Mucosa of rectum (tissue), 2 donors: ENCODE data around the gene CENPVL1.

Source experiments
- H3K27ac ChIP-seq, 2 donors: one replicate each; pipeline ENCODE4 v1.7.0; 2013; ENCODE audit warnings: inconsistent platforms in 2 of 2, low read depth in 2 of 2, low read length in 2 of 2
- H3K27me3 ChIP-seq, 2 donors: one replicate each; pipeline ENCODE4 v1.7.0; 2013; ENCODE audit warnings: low read length in 2 of 2; ENCODE audit not compliant: control insufficient read depth in 2 of 2, insufficient read depth in 2 of 2
- H3K36me3 ChIP-seq, 2 donors: one replicate each; pipeline ENCODE4 v1.7.0; 2013; ENCODE audit warnings: low read length in 2 of 2; ENCODE audit not compliant: control insufficient read depth in 2 of 2, insufficient read depth in 2 of 2
- H3K4me1 ChIP-seq, 2 donors: one replicate each; pipeline ENCODE4 v1.7.0; 2013; ENCODE audit warnings: low read length in 2 of 2, mild to moderate bottlenecking in 1 of 2; ENCODE audit not compliant: control insufficient read depth in 2 of 2, insufficient read depth in 2 of 2
- H3K4me3 ChIP-seq, 2 donors: one replicate each; pipeline ENCODE4 v1.7.0; 2013; ENCODE audit warnings: low read length in 2 of 2
- H3K9ac ChIP-seq, 2 donors: one replicate each; pipeline ENCODE4 v1.7.0; 2013; ENCODE audit warnings: low read length in 2 of 2, low read depth in 1 of 2, mild to moderate bottlenecking in 1 of 2
- H3K9me3 ChIP-seq, 2 donors: one replicate each; pipeline ENCODE4 v1.7.0; 2013; ENCODE audit warnings: low read length in 2 of 2; ENCODE audit not compliant: control insufficient read depth in 2 of 2
- donor health status: healthy.
- donor health status: Normal muscosa, but diverticular disease.

The CENPVL1 gene

GRCh38 chrX:51737091-51737490, 26.8 kb downstream of the CENPVL1 start:
- Histone ChIP-seq H3K4me1 (no peaks in the 10 kb centered on the region), H3K27me3 (peaks cover 7 to 22% of the 10 kb centered on the region in 2 donors), H3K9me3 (no peaks in the 10 kb centered on the region), H3K36me3 (no peaks in the 10 kb centered on the region), H3K27ac (no peak overlapping the region), H3K9ac (no peak overlapping the region), H3K4me3 (no peak overlapping the region)

- H3K9ac ChIP-seq, result no peak overlapping the region
- H3K4me3 ChIP-seq, result peak overlapping the region; percentile 76 to 80
- peaks cover 0 to 2% of the 10 kb centered on the region in 2 donors for H3K4me1 ChIP-seq
- H3K27me3 ChIP-seq, result peaks cover 0 to 9% of the 10 kb centered on the region in 2 donors
- no peaks in the 10 kb centered on the region for H3K9me3 ChIP-seq
- no peak overlapping the region for H3K27ac ChIP-seq
- H3K36me3 ChIP-seq, result no peaks in the 10 kb centered on the region
Measured at GRCh38 chrX:51742586-51742985, 32.3 kb downstream of the CENPVL1 start.

- no peaks in the 10 kb centered on the region for H3K36me3 ChIP-seq
- peaks cover 0 to 2% of the 10 kb centered on the region in 2 donors for H3K4me1 ChIP-seq
- peak within 1 kb of the TSS; percentile 35 to 47 for H3K27ac ChIP-seq
- peak within 1 kb of the TSS; percentile 76 to 80 for H3K4me3 ChIP-seq
- H3K9me3 ChIP-seq, result no peaks in the 10 kb centered on the region
- peaks cover 0 to 9% of the 10 kb centered on the region in 2 donors for H3K27me3 ChIP-seq
- H3K9ac ChIP-seq, result peak within 1 kb of the TSS; percentile 44 to 69
Measured at GRCh38 chrX:51743179-51743957, 33.1 kb downstream of the CENPVL1 start, which contains the start of gene GSPT2. Gene GSPT2, plus strand, starts transcription at chrX:51743442. Its CDS starts 185 bp downstream, at chrX:51743627.

- Histone ChIP-seq H3K36me3 (no peaks in the 10 kb centered on the region), H3K4me3 (no peak overlapping the region), H3K9me3 (no peaks in the 10 kb centered on the region), H3K27ac (no peak overlapping the region), H3K4me1 (peaks cover 0 to 2% of the 10 kb centered on the region in 2 donors), H3K9ac (no peak overlapping the region), H3K27me3 (no peaks in the 10 kb centered on the region)
Measured at GRCh38 chrX:51747671-51748070, 37.4 kb downstream of the CENPVL1 start.

GRCh38 chrX:51759055-51759839, 48.9 kb downstream of the CENPVL1 start:
- Histone ChIP-seq H3K36me3 (no peaks in the 10 kb centered on the region), H3K4me1 (no peaks in the 10 kb centered on the region), H3K4me3 (no peak overlapping the region), H3K27me3 (peaks cover 0 to 3% of the 10 kb centered on the region in 2 donors), H3K9me3 (no peaks in the 10 kb centered on the region), H3K27ac (no peak overlapping the region), H3K9ac (no peak overlapping the region)

GRCh38 chrX:51760657-51761056, 50.3 kb downstream of the CENPVL1 start:
- H3K4me1 ChIP-seq, result no peaks in the 10 kb centered on the region
- no peaks in the 10 kb centered on the region for H3K9me3 ChIP-seq
- H3K27me3 ChIP-seq, result peaks cover 0 to 3% of the 10 kb centered on the region in 2 donors
- no peak overlapping the region for H3K4me3 ChIP-seq
- H3K9ac ChIP-seq, result no peak overlapping the region
- no peaks in the 10 kb centered on the region for H3K36me3 ChIP-seq
- H3K27ac ChIP-seq, result no peak overlapping the region
